ENCODE results near the gene TMPRSS15.

Gene TMPRSS15

DNA sequence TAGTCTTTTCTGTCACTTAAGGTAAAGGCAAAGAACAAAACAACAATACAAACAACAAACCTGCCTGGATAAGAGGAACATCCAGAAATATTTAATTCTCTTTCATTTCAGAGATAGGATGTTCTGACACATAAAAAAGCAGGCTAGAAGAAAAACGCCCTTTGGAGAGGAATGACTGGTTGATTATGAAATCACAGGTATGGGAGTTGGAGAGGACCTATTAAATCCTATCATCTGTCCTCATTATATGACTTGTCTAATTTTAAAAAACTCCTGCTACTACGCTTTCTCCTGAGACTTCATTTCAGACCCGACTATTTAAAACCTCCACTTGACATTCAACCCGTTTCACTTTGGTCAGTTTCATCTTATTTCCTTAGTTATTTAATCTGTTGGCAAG, 54.1 kb downstream of the TMPRSS15 start:
- no peak for DNase-seq (ENCODE audit: low read depth, low spot score)

DNA sequence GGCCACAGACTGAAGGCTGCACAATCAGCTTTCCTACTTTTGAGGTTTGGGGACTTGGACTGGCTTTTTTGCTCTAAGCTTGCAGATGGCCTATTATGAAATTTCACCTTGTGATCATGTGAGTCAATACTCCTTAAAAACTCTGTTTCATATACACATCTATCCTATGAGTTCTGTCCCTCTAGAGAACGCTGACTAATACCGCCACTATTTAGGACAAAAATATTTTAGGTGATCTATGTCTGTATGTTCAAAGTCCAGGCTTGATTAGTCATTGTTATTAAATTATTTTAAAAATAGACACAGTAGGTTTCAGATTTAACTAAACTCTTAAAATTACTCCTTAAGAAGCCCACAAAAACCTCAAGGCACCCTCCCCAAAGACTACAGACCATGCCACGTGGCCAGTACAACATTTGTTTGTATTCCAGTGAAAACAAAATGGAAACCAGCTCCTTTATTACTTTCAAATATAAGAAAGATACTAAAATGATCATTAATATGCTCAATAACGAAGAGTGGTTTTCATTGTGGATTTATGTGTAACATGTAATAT, 63.1 kb downstream of the TMPRSS15 start:
- no peak for DNase-seq (ENCODE audit: low read depth, low spot score)

DNA sequence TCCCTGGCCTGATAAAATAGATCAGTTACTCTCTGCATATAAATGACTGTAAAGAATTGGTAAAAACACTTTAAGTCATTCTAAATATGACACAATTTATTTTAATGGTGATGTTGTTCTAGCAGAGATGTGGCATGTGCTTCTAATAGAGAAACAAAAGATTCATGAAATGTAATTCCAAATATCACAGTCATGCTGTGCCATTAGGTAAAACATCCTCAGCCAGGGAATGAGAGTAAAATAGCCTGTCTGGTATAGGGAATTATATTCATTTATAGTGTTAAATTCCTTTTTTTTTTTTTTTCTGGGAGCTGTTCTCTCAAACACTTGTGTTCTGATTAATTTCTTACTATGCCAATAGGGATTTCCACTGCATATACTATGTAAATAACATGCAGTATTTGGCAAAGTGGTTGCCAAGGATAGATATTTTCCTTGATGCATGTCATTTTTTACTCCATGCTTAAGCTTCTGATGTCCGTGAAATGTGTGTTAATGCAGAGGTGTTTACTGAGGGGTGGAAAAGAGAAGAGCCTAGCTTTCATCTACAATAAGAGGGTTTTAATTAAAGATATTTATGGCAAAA, 67.8 kb downstream of the TMPRSS15 start:
- no peak for DNase-seq (ENCODE audit: low read depth, low spot score)

DNA sequence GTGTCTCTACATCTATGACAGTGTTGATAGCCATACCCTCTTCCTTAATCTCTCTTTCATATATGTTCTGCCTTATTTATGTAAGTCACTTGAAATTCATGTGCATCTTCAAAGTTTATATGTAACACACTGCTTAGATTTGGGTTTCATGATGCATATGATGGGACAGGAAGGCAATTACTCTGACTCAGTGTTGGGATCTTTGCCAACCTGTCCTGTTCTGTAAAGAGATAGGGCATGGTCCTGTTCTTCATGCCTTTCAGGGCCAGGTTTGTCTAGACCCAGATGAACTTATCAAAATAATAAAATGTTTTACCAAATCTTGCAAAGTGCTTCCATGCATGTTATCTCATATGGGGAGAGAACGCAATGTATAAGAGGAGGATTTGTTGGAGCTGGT, 69.5 kb downstream of the TMPRSS15 start:
- no peak for DNase-seq (ENCODE audit: low read depth, low spot score)

DNA sequence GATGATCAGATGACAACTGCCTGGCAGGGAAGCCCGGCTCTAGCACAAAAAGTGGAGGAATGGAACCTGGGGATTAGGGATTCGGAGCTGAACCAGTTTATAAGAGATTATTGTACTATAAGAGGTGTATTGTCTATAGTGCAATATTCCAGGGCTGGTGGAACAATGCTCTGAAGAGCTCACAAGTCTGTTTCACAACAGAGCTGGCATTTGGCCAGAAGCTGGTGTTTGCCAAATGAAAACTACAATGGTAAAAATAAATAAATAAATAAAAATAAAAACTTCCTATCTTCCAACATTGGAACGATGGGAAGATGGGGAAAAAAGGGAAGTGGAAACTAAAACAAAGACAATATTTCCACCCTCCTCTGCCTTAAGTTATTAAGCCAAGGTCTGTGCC, 85.4 kb downstream of the TMPRSS15 start:
- no peak for DNase-seq (ENCODE audit: low read depth, low spot score)

DNA sequence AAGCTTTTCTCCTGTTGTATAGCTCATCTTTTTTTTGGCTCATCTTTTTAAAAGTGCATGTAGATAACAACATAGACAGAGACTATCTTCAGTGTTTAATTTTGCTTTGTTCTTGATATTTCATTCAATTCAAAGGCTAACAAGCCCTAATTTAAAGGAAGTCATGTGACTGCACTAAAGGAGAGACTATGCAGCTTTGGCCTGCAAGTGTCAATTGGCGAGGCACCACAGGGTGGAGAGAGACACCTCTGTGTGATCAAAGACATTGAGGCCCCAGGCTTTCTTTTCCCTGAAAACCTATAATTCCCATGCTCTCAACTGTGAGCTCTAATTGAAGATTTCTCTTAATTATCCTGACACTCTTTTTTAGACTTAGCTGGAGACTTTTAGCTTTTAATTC, 105.4 kb downstream of the TMPRSS15 start:
- no peak for DNase-seq (ENCODE audit: low read depth, low spot score)

DNA sequence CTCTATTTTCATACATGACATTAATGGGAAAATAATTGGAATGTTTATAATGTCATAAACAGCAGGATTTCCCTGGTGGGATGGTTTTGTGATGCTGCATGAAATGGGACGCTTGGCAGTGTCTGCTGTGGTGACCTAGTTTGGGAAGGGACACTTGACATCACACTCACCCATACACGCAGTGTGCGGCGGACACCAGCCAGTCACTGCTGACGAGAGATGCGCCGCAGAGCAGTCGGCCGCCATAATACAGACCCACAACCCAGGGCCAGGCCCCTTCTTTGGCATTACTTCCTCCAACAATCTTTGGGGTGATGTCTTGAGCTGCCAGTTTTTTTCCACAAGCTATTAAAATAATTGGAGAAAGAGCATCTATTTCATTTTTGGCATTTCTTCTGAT, 109.5 kb downstream of the TMPRSS15 start:
- DNase-seq (ENCODE audit: low read depth, low spot score), result no peak

DNA sequence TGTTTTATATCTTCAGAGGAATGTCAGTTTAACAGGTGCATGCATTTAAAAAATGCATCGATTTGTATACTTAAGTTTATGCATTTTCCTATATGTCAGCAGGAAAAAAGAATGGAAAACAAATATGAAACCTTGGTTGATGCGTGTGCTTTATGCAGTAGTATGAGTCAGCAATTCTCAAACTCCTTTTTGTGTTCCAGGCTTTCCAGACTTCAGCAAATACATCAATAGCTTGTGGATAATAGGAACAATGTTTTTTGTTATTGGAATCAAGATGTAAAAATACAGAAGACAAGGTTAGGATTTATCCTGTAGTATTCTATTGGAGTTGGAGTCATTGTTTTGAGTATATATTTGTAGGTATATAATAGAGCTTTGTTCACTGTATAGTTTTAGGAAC, 113.7 kb downstream of the TMPRSS15 start:
- DNase-seq (ENCODE audit: low read depth, low spot score), result no peak

DNA sequence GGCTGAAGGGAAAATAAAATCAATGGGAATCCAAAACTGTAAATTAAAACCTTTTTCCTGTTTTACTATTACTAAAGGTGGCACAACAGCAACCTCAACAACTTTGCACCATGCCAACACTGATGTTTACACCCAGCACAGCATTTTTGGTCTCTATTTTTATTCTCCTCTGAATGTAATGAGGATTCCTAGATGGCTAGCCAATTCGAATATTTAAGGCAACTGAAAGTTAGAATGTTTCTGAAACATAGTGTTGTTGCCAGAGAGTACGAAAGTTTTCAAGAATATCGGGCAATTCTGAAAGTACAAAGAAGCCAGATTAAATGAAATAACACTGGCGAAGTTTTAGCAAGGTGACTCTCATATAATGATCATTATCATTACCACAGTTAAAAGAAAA, 118.2 kb downstream of the TMPRSS15 start:
- DNase-seq (ENCODE audit: low read depth, low spot score), result no peak

DNA sequence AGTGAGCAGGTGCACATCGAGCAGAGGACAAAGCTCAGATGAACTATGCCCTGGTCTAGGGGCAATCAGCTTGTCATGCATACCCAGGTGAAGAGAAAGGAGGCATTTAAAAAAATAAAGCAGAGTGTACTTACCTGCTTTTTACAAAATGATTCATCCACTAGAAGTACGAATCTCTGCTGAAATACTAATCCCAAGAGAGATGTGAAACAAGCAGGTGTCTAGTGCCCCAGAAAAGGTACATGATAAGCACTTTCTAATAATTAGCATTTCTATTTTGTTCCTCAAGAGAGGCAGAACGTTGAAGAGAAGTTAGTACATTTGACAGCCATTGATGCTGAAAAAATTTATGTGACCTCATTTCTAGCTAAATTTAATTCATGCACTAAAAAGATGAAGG, 127.8 kb downstream of the TMPRSS15 start:
- no peak for DNase-seq (ENCODE audit: low read depth, low spot score)

DNA sequence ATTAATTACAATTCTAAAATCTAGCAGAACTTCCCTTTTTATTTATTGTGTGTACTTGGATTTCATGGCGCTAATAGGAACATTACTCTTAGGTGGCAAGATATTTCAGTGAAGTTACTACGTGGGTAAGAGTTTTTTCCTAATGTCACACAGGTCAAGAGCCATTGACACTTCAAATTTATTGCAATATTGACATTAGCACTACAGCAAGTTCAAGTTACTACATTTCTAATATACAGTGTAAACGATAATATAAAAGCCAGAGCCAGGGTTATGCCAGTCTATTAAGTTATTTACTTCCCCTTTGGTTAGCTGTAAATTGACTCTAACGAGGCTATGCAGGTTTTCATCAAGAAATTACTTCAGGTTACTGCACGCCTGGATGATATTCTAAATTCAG, 129.2 kb downstream of the TMPRSS15 start:
- DNase-seq (ENCODE audit: low read depth, low spot score), result no peak

DNA sequence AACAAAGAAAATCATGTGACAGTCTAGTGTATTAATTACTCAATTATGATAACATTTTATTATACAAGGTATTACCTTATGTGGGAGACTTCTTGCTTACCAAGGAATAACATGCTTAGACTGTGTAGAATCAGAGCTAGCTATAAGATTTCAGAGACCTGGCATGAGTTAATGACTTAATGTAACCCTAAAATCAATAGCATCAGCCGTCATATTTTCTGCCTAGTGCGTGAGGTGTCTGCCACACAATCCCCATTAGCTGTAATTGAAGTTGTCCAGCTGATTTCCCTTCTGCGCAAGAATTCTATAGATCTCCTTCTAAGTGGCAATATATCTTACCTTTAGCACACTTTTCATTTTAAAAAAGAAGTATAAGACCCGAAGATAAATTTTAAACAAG, 130.2 kb downstream of the TMPRSS15 start:
- DNase-seq (ENCODE audit: low read depth, low spot score), result no peak

DNA sequence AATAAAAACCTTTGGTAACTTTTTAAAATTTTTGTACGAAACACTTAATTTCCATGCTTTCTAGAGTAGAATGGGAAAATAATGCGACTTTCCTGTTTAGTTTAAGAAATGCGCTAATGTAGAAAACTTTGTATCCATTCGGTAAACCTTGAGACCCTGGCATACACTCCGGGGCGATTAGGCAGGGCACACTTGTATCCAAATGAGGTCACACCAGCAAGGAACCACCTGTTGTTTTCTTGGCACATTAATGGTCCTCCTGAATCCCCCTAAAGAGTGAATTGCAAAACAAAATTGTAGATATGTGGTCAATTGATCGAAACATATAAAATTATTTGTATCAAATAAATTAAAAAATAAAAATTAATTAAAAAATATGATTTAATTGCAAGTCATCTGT, 133.7 kb downstream of the TMPRSS15 start:
- no peak for DNase-seq (ENCODE audit: low read depth, low spot score)

DNA sequence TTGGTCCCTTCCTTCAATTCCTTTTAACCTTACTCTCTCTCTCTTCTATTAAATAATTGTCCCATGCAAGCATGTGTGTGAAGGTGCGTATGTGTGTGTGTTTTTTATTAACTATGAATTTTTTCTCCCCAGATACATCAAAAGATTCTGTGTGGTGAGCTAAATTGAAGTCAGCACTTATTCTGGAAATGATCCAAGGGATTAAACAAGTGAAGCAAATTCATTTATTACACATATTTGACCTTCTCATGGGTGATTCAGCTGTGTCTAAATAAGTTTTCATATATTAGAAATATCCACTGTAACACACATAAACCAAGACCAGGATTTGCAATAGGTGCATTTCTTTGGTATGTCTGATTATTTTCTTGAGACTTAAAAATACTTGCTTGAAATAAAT, 134.7 kb downstream of the TMPRSS15 start:
- DNase-seq (ENCODE audit: low read depth, low spot score), result no peak

DNA sequence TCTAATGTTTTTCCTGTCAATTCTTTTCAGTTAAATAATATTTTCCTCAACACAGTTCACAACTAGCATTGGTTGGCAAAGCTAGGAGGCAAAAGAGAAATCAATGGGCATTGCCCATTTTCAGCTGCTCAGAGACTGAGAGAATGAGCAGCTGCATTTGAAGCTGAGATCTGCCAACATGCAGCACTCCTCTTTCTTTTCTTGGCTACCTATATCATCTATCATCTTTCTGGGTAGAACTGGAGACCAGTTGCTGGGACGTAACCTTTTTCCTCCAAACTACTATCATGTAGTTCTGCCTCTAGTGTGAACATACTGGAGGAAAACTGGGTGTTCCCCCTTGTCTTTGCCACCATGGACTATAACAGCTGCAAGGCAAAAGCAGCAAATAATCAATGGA, 136.1 kb downstream of the TMPRSS15 start:
- no peak for DNase-seq (ENCODE audit: low read depth, low spot score)

DNA sequence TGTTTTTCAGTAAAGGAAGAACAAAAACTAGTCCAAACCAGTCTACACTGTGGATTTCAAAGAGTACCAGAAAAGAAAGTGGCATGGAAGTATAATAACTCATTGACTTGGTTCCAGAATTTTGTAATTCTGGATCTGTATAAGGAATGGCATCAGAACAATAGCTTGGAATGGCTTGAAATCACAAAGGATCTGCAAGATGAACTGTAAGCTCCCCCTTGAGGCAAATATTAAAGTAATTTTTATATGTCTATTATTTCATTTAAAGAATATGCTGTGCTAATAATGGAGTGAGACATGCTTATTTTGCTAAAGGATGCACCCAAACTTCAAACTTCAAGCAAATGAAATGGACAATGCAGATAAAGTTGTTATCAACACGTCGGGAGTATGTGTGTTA, 137.6 kb downstream of the TMPRSS15 start:
- no peak for DNase-seq (ENCODE audit: low read depth, low spot score)

DNA sequence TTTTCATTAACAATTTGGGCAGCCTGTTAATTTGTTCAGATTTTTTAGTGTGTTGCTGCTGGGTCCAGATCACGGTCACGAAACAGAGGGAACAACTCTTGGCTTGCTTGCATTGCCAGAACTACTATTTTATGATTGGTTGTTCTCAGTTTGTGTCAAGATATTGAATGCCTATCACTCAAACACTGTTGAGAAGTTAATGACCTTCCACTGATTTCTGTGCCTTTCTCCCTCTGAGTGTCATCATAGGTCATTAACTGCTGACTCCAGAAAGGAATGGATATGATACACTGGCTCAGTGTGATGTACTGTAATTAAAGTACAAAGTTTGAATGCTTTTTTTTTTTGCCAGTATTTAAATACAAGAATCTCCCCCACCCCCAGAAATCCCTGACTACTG, 149.8 kb downstream of the TMPRSS15 start:
- DNase-seq (ENCODE audit: low read depth, low spot score), result no peak

DNA sequence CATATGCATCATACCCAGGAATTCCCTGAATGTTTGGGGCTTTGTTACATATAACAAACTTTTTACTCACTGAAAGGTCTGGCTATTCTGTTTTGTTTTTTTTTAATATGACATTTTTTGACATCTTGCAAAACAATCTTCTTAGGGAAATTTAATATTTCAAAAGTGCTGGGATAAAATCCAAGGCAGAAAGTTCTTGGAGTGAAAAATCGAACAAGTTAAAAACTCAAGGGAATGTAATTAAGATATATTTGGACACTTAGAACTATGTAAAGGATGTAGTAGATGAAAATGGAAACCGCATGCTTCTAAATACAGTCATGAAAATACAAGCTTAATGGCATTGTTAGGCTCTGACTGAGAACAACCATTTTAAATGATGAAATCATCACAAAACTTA, 150.4 kb downstream of the TMPRSS15 start:
- DNase-seq (ENCODE audit: low read depth, low spot score), result no peak

DNA sequence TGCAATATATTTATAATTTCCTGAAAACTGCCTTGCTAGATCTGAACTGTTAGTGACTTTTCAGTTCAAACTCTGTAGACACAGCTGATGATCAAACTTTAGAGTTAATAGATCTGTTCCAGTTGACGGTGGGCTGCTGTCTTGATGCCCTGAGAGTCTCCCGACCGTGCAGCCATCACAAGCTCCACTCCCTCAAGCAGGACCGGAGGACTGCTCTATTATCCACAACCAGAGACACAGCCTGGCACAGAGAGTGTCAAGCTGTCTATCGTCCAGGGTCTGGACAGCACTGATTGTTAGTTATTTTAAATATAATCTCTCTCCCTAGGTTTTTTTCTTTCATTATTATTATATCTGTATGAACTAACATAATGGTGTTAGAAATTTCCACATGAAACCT, 150.9 kb downstream of the TMPRSS15 start:
- DNase-seq (ENCODE audit: low read depth, low spot score), result no peak

DNA sequence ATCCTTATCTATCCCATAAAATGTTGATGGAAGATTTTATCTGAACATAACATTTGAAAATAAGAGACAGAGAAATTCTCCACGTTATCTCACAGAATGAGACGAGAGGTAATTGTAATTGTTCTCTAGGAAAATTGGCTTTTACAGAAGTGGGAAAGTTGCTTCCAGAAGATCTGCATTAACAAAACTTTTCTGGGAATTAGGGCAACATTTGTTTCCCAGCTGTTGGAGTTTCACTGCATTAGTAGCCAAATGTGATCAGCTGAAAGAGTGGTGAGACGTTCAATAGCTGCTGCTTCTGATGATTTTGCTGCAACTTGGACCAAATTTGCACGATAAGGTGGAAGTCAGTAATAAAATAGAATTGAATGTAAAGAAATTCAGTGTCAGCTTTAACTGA, 151.3 kb downstream of the TMPRSS15 start:
- DNase-seq (ENCODE audit: low read depth, low spot score), result no peak

DNA sequence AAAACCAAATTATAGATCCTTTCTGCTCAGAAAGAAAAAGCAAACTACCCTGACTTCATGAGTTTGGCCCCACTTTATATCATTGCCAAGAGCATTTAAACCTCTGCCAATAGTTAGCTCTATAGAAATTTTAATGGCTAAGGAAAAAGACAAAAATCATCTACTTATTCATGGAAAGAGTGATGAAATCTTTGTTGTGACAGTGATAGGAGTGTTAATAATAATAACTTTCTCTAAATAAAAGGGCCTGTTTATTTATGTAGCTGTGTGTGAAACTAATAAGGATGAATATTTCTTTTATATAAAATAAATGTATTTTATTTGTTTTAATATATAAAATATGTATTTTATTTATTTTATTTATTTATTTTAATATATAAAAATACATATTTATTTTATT, 152.5 kb downstream of the TMPRSS15 start:
- no peak for DNase-seq (ENCODE audit: low read depth, low spot score)

DNA sequence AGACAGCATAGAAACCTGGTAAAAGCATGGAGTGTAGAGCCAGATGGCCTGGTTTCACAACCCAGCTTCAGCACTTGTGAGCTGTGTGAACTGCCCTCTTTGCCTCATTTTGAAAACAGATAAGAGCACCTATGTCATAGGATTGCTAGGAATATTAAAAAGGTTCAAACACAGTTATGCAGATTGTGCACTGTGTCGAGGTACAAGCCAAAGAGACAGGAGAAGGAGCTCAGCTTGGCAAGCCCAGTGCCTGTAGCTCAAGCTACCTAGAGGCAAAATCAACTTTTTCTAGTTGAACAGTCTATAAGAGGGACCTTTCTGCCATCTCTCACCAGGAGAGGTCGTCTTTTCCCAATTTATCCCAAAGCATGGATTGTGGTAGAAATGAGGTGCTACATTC, 153.9 kb downstream of the TMPRSS15 start:
- DNase-seq (ENCODE audit: low read depth, low spot score), result no peak

DNA sequence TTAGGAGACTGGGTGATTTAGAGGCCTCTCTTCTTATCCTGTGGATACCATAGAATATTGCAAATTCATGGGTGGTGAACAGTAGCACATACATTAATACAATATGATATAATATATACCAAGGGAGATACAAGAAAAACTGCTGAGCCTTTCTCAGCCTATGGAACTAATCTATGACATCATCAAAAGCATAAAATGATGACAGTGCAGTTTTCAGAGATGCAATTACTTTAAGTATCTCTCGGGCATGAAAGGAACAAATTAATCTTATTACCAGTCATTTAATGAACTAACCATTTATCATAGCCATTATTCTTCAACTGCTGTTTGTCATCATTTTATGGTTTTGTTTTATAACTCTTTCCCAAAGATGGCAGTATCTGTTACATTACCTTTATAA, 155.4 kb downstream of the TMPRSS15 start:
- DNase-seq (ENCODE audit: low read depth, low spot score), result no peak

DNA sequence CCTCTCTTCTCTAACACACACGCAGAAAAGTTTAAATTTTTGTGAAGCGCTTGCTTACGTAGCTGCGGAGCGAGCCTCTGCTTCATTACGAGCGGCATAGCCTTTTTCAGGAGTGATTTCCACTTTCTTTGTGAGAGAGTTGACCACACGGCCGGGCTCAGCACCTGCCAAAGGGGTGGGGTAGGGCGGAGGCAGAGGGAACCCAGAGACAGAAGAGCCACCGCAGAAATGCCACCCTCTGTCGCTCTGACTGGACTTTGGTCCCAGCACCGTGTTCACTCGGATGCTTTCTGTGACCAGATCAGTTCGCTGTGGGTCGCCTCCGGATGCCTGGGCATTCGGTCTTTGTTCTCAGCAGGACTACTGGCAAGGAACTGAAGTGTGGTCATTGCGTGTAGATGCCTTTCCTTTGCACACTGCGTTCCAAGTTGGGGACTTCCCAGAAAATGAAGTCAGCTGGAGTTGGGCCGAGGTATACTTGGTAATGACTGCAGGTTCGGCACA, 158.1 kb downstream of the TMPRSS15 start:
- DNase-seq (ENCODE audit: low read depth, low spot score), result no peak
